ENCODE results near the gene SLC25A10.

GRCh38 chr17:81701288-81702071, 10.6 kb upstream of the SLC25A10 start:
- TF ChIP-seq EP300 (IDR thresholded peaks at IDR 0.05): no peak
- no peak for TF ChIP-seq POLR2A (IDR thresholded peaks at IDR 0.05)
- no peak for TF ChIP-seq CTCF (IDR thresholded peaks at IDR 0.05)
